Liver (tissue), 3 donors: ENCODE data around the gene IFT122.

Experiments
- CTCF ChIP-seq: fragments of 150-350 bp; IDR thresholded peaks from 2 replicates; pipeline ENCODE4 v1.5.1; 2017; ENCODE audit warnings: improper control_type of control experiment, low read depth, low read length; ENCODE audit not compliant: missing input control
- EGR1 ChIP-seq, 2 donors: IDR thresholded peaks; 2 replicates each; pipeline ENCODE4 v1.6.1; 2016 to 2018; ENCODE audit warnings: antibody characterized with exemption in 2 of 2, low read depth in 2 of 2
- JUND ChIP-seq, 2 donors: IDR thresholded peaks; 2 replicates each; pipeline ENCODE4 v1.6.1; 2016; ENCODE audit warnings: antibody characterized with exemption in 2 of 2
- MAX ChIP-seq: IDR thresholded peaks from 2 replicates; pipeline ENCODE4 v1.6.1; 2016; ENCODE audit warnings: antibody characterized with exemption
- RAD21 ChIP-seq, 2 donors: IDR thresholded peaks; 2 replicates each; pipeline ENCODE4 v1.6.1; 2016; ENCODE audit warnings: antibody characterized with exemption in 2 of 2, mild to moderate bottlenecking in 2 of 2
- donor health status: healthy.
- donor health status: healthy.

GRCh38 chr3:129562803-129563202, 122.8 kb downstream of the IFT122 start:
- TF ChIP-seq EGR1 (IDR thresholded peaks at IDR 0.05; ENCODE audit: low read depth in 2 of 2), result no peak
- no peak for TF ChIP-seq CTCF
- no peak for TF ChIP-seq MAX
- no peak for TF ChIP-seq RAD21 (IDR thresholded peaks at IDR 0.05)
- no peak for TF ChIP-seq JUND (IDR thresholded peaks at IDR 0.05)
